LNCAP (cell line): ENCODE results near the gene BBX.

ENCODE experiments used
- CTCF ChIP-seq: fragments of 450-650 bp; IDR thresholded peaks from 2 replicates; pipeline ENCODE4 v1.5.1; 2017; ENCODE audit warnings: mild to moderate bottlenecking

Gene BBX

GRCh38 chr3:107592073-107592472, 69.3 kb downstream of the BBX start:
- TF ChIP-seq CTCF: no peak

- TF ChIP-seq CTCF: no peak
Measured at GRCh38 chr3:107594870-107595269, 72.1 kb downstream of the BBX start.

- TF ChIP-seq CTCF: no peak
Measured at GRCh38 chr3:107596639-107597038, 73.9 kb downstream of the BBX start.

- TF ChIP-seq CTCF: no peak
Measured at GRCh38 chr3:107598926-107599771, 76.4 kb downstream of the BBX start.

GRCh38 chr3:107599772-107600145, 77.0 kb downstream of the BBX start:
- TF ChIP-seq CTCF: no peak

GRCh38 chr3:107600780-107601179, 78.0 kb downstream of the BBX start:
- no peak for TF ChIP-seq CTCF

- TF ChIP-seq CTCF: no peak
Measured at GRCh38 chr3:107604057-107604822, 81.5 kb downstream of the BBX start.
